Ureter (tissue), 1 donor: ENCODE measurements around the gene KCNC4. TPM values are rescaled to one million over a fixed set of nuclear protein-coding genes. Genes with fewer than 3 reads are reported as not detected.

Experiments used
- DNase-seq: peaks from one replicate; pipeline ENCODE4 v3.0.0-alpha.2; 2020; ENCODE audit warnings: low spot score
- total RNA-seq: library from RNA; stranded (reverse); gene quantifications from one replicate; pipeline ENCODE4 v1.2.4, GENCODE V29; 2023
- donor health status: DM: yes; HTN: yes; CAD: no.

The KCNC4 gene
- total RNA-seq, 1 donor from 2014 or later = 5.2 TPM

GRCh38 chr1:110229348-110230001 lies 19.4 kb downstream of the KCNC4 start:
- DNase-seq = no peak

- no peak for DNase-seq
Measured at GRCh38 chr1:110230381-110231199, 20.5 kb downstream of the KCNC4 start.

GRCh38 chr1:110233861-110234260 lies 23.7 kb downstream of the KCNC4 start:
- no peak for DNase-seq

GRCh38 chr1:110234691-110235090 lies 24.6 kb downstream of the KCNC4 start:
- no peak for DNase-seq

GRCh38 chr1:110235181-110235833 lies 25.2 kb downstream of the KCNC4 start:
- no peak for DNase-seq

- no peak for DNase-seq
Measured at GRCh38 chr1:110235834-110236682, 25.9 kb downstream of the KCNC4 start.

GRCh38 chr1:110237386-110238152 lies 27.5 kb downstream of the KCNC4 start:
- DNase-seq = no peak

GRCh38 chr1:110239441-110240430 lies 29.6 kb downstream of the KCNC4 start:
- no peak for DNase-seq

GRCh38 chr1:110240476-110241210 lies 30.5 kb downstream of the KCNC4 start:
- no peak for DNase-seq

- no peak for DNase-seq
Measured at GRCh38 chr1:110241516-110241915, 31.4 kb downstream of the KCNC4 start.

GRCh38 chr1:110242062-110242461 lies 31.9 kb downstream of the KCNC4 start:
- DNase-seq = no peak

GRCh38 chr1:110242731-110243130 lies 32.6 kb downstream of the KCNC4 start:
- no peak for DNase-seq

GRCh38 chr1:110243146-110243545 lies 33.0 kb downstream of the KCNC4 start:
- DNase-seq = no peak

- DNase-seq = no peak
Measured at GRCh38 chr1:110243574-110243973, 33.5 kb downstream of the KCNC4 start.

GRCh38 chr1:110245876-110246620 lies 35.9 kb downstream of the KCNC4 start:
- no peak for DNase-seq

- no peak for DNase-seq
Measured at GRCh38 chr1:110248746-110249145, 38.6 kb downstream of the KCNC4 start.

GRCh38 chr1:110249256-110249655 lies 39.1 kb downstream of the KCNC4 start:
- no peak for DNase-seq

- no peak for DNase-seq
Measured at GRCh38 chr1:110250008-110250407, 39.9 kb downstream of the KCNC4 start.
